Naive thymus-derived CD4-positive, alpha-beta T cell (primary cell): Measurements from ENCODE around the gene DDR1. TPM values are rescaled to one million over a fixed set of nuclear protein-coding genes. Genes with fewer than 3 reads are reported as not detected.

Experiments used
- ATAC-seq: fragments of 150-1000 bp; cut with Tn5 transposase; 2 replicates; pipeline ENCODE4 v1.10.0; 2021; ENCODE audit warnings: mild to moderate bottlenecking, moderate library complexity
- CTCF ChIA-PET: fragments of 350-600 bp; sonication (Branson Sonifier 250); formaldehyde crosslinking; loops from one replicate; lab custom pipeline; 2021; ENCODE audit warnings: antibody characterized with exemption; lab: Charles Lee
- POLR2A ChIA-PET: fragments of 350-600 bp; sonication (Branson Sonifier 250); formaldehyde crosslinking; loops from one replicate; lab custom pipeline; 2021; ENCODE audit warnings: antibody characterized with exemption, inconsistent platforms; lab: Charles Lee
- DNase-seq, 9 donors: peaks; one replicate each; pipeline versions ENCODE4 v3.0.0 to v3.0.0-alpha.2; 2020 to 2022; ENCODE audit warnings: mixed read lengths in 1 of 9
- H3K27ac ChIP-seq: one replicate; pipeline ENCODE4 v1.7.0; 2013; ENCODE audit warnings: mild to moderate bottlenecking, low read depth, low read length, moderate library complexity
- H3K27me3 ChIP-seq, 2 donors: one replicate each; pipeline ENCODE4 v1.7.0; 2013; ENCODE audit warnings: low read length in 2 of 2, mild to moderate bottlenecking in 2 of 2, moderate library complexity in 2 of 2; ENCODE audit not compliant: control insufficient read depth in 2 of 2, insufficient read depth in 2 of 2
- H3K36me3 ChIP-seq, 3 experiments: 1 replicate in 2 of 3; 2 replicates in 1 of 3; pipeline ENCODE4 v1.7.0; 2013; ENCODE audit warnings: low read length in 3 of 3, mild to moderate bottlenecking in 3 of 3, moderate library complexity in 1 of 3; ENCODE audit not compliant: insufficient read depth in 3 of 3, control insufficient read depth in 2 of 3
- H3K4me1 ChIP-seq, 2 donors: one replicate each; pipeline ENCODE4 v1.7.0; 2013; ENCODE audit warnings: low read length in 2 of 2, mild to moderate bottlenecking in 2 of 2, moderate library complexity in 1 of 2; ENCODE audit not compliant: control insufficient read depth in 2 of 2, insufficient read depth in 2 of 2
- H3K4me3 ChIP-seq: 2 replicates; pipeline ENCODE4 v1.7.0; 2013; ENCODE audit warnings: mild to moderate bottlenecking, low read length
- H3K9me3 ChIP-seq, 3 experiments: 1 replicate in 2 of 3; 2 replicates in 1 of 3; pipeline ENCODE4 v1.7.0; 2013; ENCODE audit warnings: low read length in 3 of 3; ENCODE audit not compliant: control insufficient read depth in 2 of 3
- H3K27ac Mint-ChIP-seq, 9 donors: one replicate each; pipeline ENCODE4 v1.8.0; 2020 to 2022; ENCODE audit warnings: mixed read lengths in 9 of 9, mild to moderate bottlenecking in 8 of 9, moderate library complexity in 5 of 9, inconsistent platforms in 2 of 9
- H3K27me3 Mint-ChIP-seq, 5 donors: one replicate each; pipeline ENCODE4 v1.8.0; 2021 to 2022; ENCODE audit warnings: mixed read lengths in 5 of 5, mild to moderate bottlenecking in 1 of 5
- H3K36me3 Mint-ChIP-seq, 5 donors: one replicate each; pipeline ENCODE4 v1.8.0; 2020 to 2022; ENCODE audit warnings: mixed read lengths in 5 of 5, mild to moderate bottlenecking in 3 of 5, inconsistent platforms in 1 of 5
- H3K4me1 Mint-ChIP-seq, 7 donors: one replicate each; pipeline ENCODE4 v1.8.0; 2020 to 2022; ENCODE audit warnings: mixed read lengths in 7 of 7, mild to moderate bottlenecking in 3 of 7, inconsistent platforms in 1 of 7
- H3K4me3 Mint-ChIP-seq, 10 donors: one replicate each; pipeline ENCODE4 v1.8.0; 2020 to 2022; ENCODE audit warnings: mild to moderate bottlenecking in 10 of 10, mixed read lengths in 10 of 10, moderate library complexity in 6 of 10, inconsistent platforms in 2 of 10
- H3K9me3 Mint-ChIP-seq, 11 donors: one replicate each; pipeline ENCODE4 v1.8.0; 2020 to 2022; ENCODE audit warnings: mixed read lengths in 11 of 11, mild to moderate bottlenecking in 4 of 11, inconsistent platforms in 1 of 11, moderate library complexity in 1 of 11
- intact Hi-C, 2 donors: fragments of 100-400 bp; cut with micrococcal nuclease; formaldehyde crosslinking; loops; one replicate each; pipeline ENCODE4 v1.15.1; 2023
- polyA plus RNA-seq, 2 donors: library from polyadenylated mRNA; unstranded; fragments of 300-500 nt; fragmentation: Illumina TruSeq; gene quantifications; one replicate each; pipeline ENCODE4 v1.2.3, GENCODE V29; 2021
- total RNA-seq, 6 experiments: library from RNA in 5 of 6; stranded (reverse) in 5 of 6; gene quantifications; 1 replicate in 5 of 6; 2 replicates in 1 of 6; pipeline ENCODE4 v1.2.3 and lab custom pipeline; 2021 to 2026

Gene DDR1
- total and polyA plus RNA-seq, 7 experiments from 2014 or later = 1.8 to 23.8 (median 17.3) TPM

DNA sequence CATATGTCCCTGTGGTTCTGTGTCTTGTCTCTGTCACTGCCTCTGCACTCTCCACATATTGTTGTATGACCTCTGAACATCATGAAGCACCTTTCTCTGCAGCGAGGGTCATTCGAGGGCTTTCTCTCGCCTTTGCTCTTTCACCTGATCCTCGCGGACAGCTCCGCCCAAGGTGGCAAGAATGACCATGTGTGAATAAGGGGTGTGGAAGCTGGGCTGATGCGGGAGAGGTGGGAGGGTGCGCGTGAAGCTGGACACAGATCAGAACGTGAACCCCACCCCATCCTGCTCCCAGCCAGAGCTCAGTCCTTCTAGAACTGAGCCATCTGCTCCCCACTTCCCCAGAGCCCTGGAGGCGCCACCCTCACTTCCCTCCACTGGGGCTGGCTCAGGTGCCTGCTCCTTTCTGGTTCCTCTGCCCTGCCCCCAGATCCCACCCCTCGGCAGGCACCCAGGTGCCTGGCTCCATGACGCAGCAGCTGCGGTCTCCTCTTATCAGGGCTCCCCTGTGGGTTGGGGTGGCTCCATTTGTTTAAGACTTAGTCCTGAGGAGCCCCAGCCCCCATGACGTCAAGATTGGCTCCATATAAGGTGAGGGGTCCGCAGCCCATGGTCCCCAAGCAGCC, 56.2 kb downstream of the DDR1 start, which contains the start of gene MUCL3:
TSS of gene MUCL3 (plus strand) at position 613 of the 626 bp plus-strand sequence. CDS start 27 bp downstream, outside the sequence.
- ChIA-PET POLR2A (no interaction called here), CTCF (interaction anchor here (0.6 kb wide), 1 partner anchor 102 kb away, joined by 6 read pairs; no protein-coding TSS in a partner anchor)
- no peaks in the 10 kb centered on the region for H3K9me3 ChIP-seq
- H3K27ac Mint-ChIP-seq = no peak within 1 kb of the TSS
- ATAC-seq (no peak), DNase-seq (no peak)
- peaks cover 0 to 6% (median 0%) of the 10 kb centered on the region in 5 donors for H3K36me3 Mint-ChIP-seq
- peaks cover 44 to 61% (median 52%) of the 10 kb centered on the region in 5 donors for H3K27me3 Mint-ChIP-seq
- H3K4me3 ChIP-seq = no peak within 1 kb of the TSS
- peaks cover 0 to 5% (median 4%) of the 10 kb centered on the region in 7 donors for H3K4me1 Mint-ChIP-seq
- H3K9me3 Mint-ChIP-seq = peaks cover 0 to 1% (median 0%) of the 10 kb centered on the region in 11 donors
- no peaks in the 10 kb centered on the region for H3K36me3 ChIP-seq
- peaks cover 0 to 5% of the 10 kb centered on the region in 2 donors for H3K27me3 ChIP-seq
- no peak within 1 kb of the TSS for H3K27ac ChIP-seq
- intact Hi-C loops = no loop called here
- no peaks in the 10 kb centered on the region for H3K4me1 ChIP-seq
- no peak within 1 kb of the TSS for H3K4me3 Mint-ChIP-seq

GRCh38 chr6:30942338-30943060, 58.2 kb downstream of the DDR1 start:
- no peak overlapping the region for H3K4me3 Mint-ChIP-seq
- H3K27ac ChIP-seq = no peak overlapping the region
- peaks cover 44 to 70% (median 57%) of the 10 kb centered on the region in 5 donors for H3K27me3 Mint-ChIP-seq
- H3K9me3 Mint-ChIP-seq = peaks cover 0 to 1% (median 0%) of the 10 kb centered on the region in 11 donors
- no peak overlapping the region for H3K4me3 ChIP-seq
- POLR2A ChIA-PET = no interaction called here
- DNase-seq (no peak), ATAC-seq (no peak)
- no peak overlapping the region for H3K27ac Mint-ChIP-seq
- peaks cover 0 to 6% (median 0%) of the 10 kb centered on the region in 5 donors for H3K36me3 Mint-ChIP-seq
- H3K4me1 Mint-ChIP-seq = peaks cover 0 to 4% (median 0%) of the 10 kb centered on the region in 7 donors
- peaks cover 5 to 6% of the 10 kb centered on the region in 2 donors for H3K27me3 ChIP-seq
- no peaks in the 10 kb centered on the region for H3K9me3 ChIP-seq
- CTCF ChIA-PET = interaction anchor here (0.6 to 0.7 kb wide), 2 partner anchors 138 to 1814 kb away, joined by 3 read pairs; no protein-coding TSS in a partner anchor
- intact Hi-C loops = no loop called here
- H3K36me3 ChIP-seq = no peaks in the 10 kb centered on the region
- H3K4me1 ChIP-seq = no peaks in the 10 kb centered on the region

- ATAC-seq = no peak
- intact Hi-C loops = no loop called here
- no peak overlapping the region for H3K27ac Mint-ChIP-seq
- ChIA-PET POLR2A (no interaction called here), CTCF (interaction anchor here (1.0 kb wide), 1 partner anchor 139 kb away, joined by 4 read pairs; no protein-coding TSS in a partner anchor)
- peaks cover 0 to 3% (median 0%) of the 10 kb centered on the region in 11 donors for H3K9me3 Mint-ChIP-seq
- no peak for DNase-seq
- no peaks in the 10 kb centered on the region for H3K4me1 ChIP-seq
- no peak overlapping the region for H3K4me3 Mint-ChIP-seq
- no peak overlapping the region for H3K4me3 ChIP-seq
- no peaks in the 10 kb centered on the region for H3K36me3 ChIP-seq
- H3K27me3 ChIP-seq = peaks cover 5 to 6% of the 10 kb centered on the region in 2 donors
- no peak overlapping the region for H3K27ac ChIP-seq
- peaks cover 39 to 76% (median 68%) of the 10 kb centered on the region in 5 donors for H3K27me3 Mint-ChIP-seq
- H3K9me3 ChIP-seq = no peaks in the 10 kb centered on the region
- H3K4me1 Mint-ChIP-seq = peaks cover 0 to 4% (median 0%) of the 10 kb centered on the region in 7 donors
- H3K36me3 Mint-ChIP-seq = peaks cover 0 to 8% (median 0%) of the 10 kb centered on the region in 5 donors
Observed at GRCh38 chr6:30944051-30944450, 59.7 kb downstream of the DDR1 start.

- no peaks in the 10 kb centered on the region for H3K4me1 ChIP-seq
- POLR2A ChIA-PET = no interaction called here
- H3K9me3 ChIP-seq = no peaks in the 10 kb centered on the region
- ATAC-seq (no peak), DNase-seq (no peak)
- H3K36me3 ChIP-seq = no peaks in the 10 kb centered on the region
- CTCF ChIA-PET = interaction anchor here (0.7 kb wide), 1 partner anchor 92 kb away, joined by 3 read pairs; no protein-coding TSS in a partner anchor
- Mint-ChIP-seq H3K4me3 (no peak overlapping the region), H3K4me1 (peaks cover 0 to 4% (median 0%) of the 10 kb centered on the region in 7 donors), H3K27ac (no peak overlapping the region), H3K9me3 (peaks cover 0 to 9% (median 0%) of the 10 kb centered on the region in 11 donors), H3K27me3 (peaks cover 37 to 81% (median 73%) of the 10 kb centered on the region in 5 donors), H3K36me3 (peaks cover 0 to 8% (median 0%) of the 10 kb centered on the region in 5 donors)
- peaks cover 5 to 6% of the 10 kb centered on the region in 2 donors for H3K27me3 ChIP-seq
- H3K27ac ChIP-seq = no peak overlapping the region
- H3K4me3 ChIP-seq = no peak overlapping the region
- intact Hi-C loops = no loop called here
Observed at GRCh38 chr6:30945281-30945680, 61.0 kb downstream of the DDR1 start.

DNA sequence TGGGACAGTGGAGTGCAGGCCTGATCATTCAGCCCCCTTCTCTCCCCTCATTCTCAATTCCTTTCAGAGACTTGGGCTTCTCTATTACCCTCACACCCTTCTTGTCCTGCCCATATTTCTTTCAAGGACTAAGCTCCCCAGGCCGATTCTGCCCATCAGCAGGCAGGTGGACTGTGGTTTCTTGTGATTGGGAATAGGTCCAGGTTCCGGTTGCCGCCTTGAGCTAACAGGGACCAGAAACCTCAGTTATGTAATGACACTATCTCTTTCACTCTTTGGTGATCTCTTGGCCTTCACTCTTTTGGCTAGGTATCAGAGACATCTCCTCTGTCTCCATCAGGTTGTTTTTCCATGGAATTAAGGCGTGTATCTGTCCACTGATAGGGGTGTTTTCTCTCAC, 62.9 kb downstream of the DDR1 start:
- ChIA-PET CTCF (interaction anchor here (0.8 kb wide), 1 partner anchor 8 kb away, joined by 3 read pairs; no protein-coding TSS in a partner anchor), POLR2A (interaction anchor here (1.3 kb wide), 1 partner anchor 9 kb away, joined by 5 read pairs; no protein-coding TSS in a partner anchor)
- Mint-ChIP-seq H3K27ac (no peak overlapping the region), H3K27me3 (peaks cover 30 to 83% (median 63%) of the 10 kb centered on the region in 5 donors), H3K4me1 (peaks cover 0 to 4% (median 0%) of the 10 kb centered on the region in 7 donors), H3K36me3 (peaks cover 0 to 8% (median 0%) of the 10 kb centered on the region in 5 donors), H3K9me3 (peaks cover 0 to 22% (median 0%) of the 10 kb centered on the region in 11 donors), H3K4me3 (no peak overlapping the region)
- no peak for DNase-seq
- ATAC-seq = no peak
- Histone ChIP-seq H3K27me3 (peaks cover 5 to 6% of the 10 kb centered on the region in 2 donors), H3K27ac (no peak overlapping the region), H3K4me3 (no peak overlapping the region), H3K9me3 (no peaks in the 10 kb centered on the region), H3K36me3 (no peaks in the 10 kb centered on the region), H3K4me1 (no peaks in the 10 kb centered on the region)
- intact Hi-C loops = no loop called here

- ChIA-PET POLR2A (interaction anchor here (0.7 to 0.8 kb wide), 2 partner anchors 12 to 1104 kb away, joined by 3 to 7 read pairs; no protein-coding TSS in a partner anchor), CTCF (interaction anchor here (0.7 kb wide), 1 partner anchor 1795 kb away, joined by 3 read pairs; no protein-coding TSS in a partner anchor)
- DNase-seq (no peak), ATAC-seq (no peak)
- peaks cover 0 to 8% (median 0%) of the 10 kb centered on the region in 5 donors for H3K36me3 Mint-ChIP-seq
- H3K9me3 ChIP-seq = no peaks in the 10 kb centered on the region
- H3K27ac ChIP-seq = no peak overlapping the region
- peak overlapping the region in 1 of 9 donors; percentile 32 for H3K27ac Mint-ChIP-seq
- H3K4me1 Mint-ChIP-seq = no peaks in the 10 kb centered on the region
- H3K4me1 ChIP-seq = no peaks in the 10 kb centered on the region
- peaks cover 16 to 81% (median 50%) of the 10 kb centered on the region in 5 donors for H3K27me3 Mint-ChIP-seq
- H3K9me3 Mint-ChIP-seq = peaks cover 0 to 22% (median 0%) of the 10 kb centered on the region in 11 donors
- H3K4me3 Mint-ChIP-seq = no peak overlapping the region
- no peak overlapping the region for H3K4me3 ChIP-seq
- peaks cover 0 to 6% of the 10 kb centered on the region in 2 donors for H3K27me3 ChIP-seq
- intact Hi-C loops = no loop called here
- no peaks in the 10 kb centered on the region for H3K36me3 ChIP-seq
Observed at GRCh38 chr6:30948811-30949210, 64.5 kb downstream of the DDR1 start.
